Hepatocyte (in vitro differentiated cells): ENCODE measurements around the gene ZNF664. TPM values are rescaled to one million over a fixed set of nuclear protein-coding genes. Genes with fewer than 3 reads are reported as not detected.

Experiments used
- DNase-seq: peaks from one replicate; pipeline ENCODE4 v3.0.0-alpha.2; 2016; ENCODE audit warnings: low spot score
- H2AFZ ChIP-seq: fragments of 200-600 bp; sonication (generic); 2 replicates; pipeline ENCODE4 v1.6.0; 2016; ENCODE audit warnings: antibody characterized with exemption, mild to moderate bottlenecking
- H3K27ac ChIP-seq: fragments of 200-600 bp; sonication (generic); 2 replicates; pipeline ENCODE4 v1.5.1; 2016; ENCODE audit warnings: mild to moderate bottlenecking
- H3K27me3 ChIP-seq: fragments of 200-600 bp; sonication (generic); 2 replicates; pipeline ENCODE4 v1.6.1; 2016
- H3K36me3 ChIP-seq: fragments of 200-600 bp; sonication (generic); replicated peaks from 2 replicates; pipeline ENCODE4 v1.5.1; 2016; ENCODE audit warnings: low read depth; ENCODE audit not compliant: insufficient read depth
- H3K4me1 ChIP-seq: fragments of 200-600 bp; sonication (generic); 2 replicates; pipeline ENCODE4 v1.5.1; 2016; ENCODE audit warnings: mild to moderate bottlenecking, moderate library complexity; ENCODE audit not compliant: insufficient read depth
- H3K4me2 ChIP-seq: fragments of 200-600 bp; sonication (generic); 2 replicates; pipeline ENCODE4 v1.6.0; 2016
- H3K4me3 ChIP-seq: fragments of 200-600 bp; sonication (generic); 2 replicates; pipeline ENCODE4 v1.5.1; 2016; ENCODE audit warnings: mild to moderate bottlenecking
- H3K79me2 ChIP-seq: fragments of 200-600 bp; sonication (generic); 2 replicates; pipeline ENCODE4 v1.6.0; 2017; ENCODE audit warnings: mild to moderate bottlenecking
- H3K9me2 ChIP-seq: fragments of 200-600 bp; sonication (generic); replicated peaks from 2 replicates; pipeline ENCODE4 v1.6.0; 2017; ENCODE audit warnings: mild to moderate bottlenecking; ENCODE audit not compliant: insufficient read depth
- H3K9me3 ChIP-seq: fragments of 200-600 bp; sonication (generic); 2 replicates; pipeline ENCODE4 v1.5.1; 2016; ENCODE audit warnings: low read depth, mild to moderate bottlenecking
- H4K20me1 ChIP-seq: fragments of 200-600 bp; sonication (generic); 2 replicates; pipeline ENCODE4 v1.6.0; 2016; ENCODE audit warnings: mild to moderate bottlenecking; ENCODE audit not compliant: insufficient read depth, poor library complexity, severe bottlenecking
- CTCF ChIP-seq: fragments of 200-600 bp; sonication (generic); IDR thresholded peaks from 2 replicates; pipeline ENCODE4 v1.5.1; 2016; ENCODE audit warnings: antibody characterized with exemption, mild to moderate bottlenecking; ENCODE audit not compliant: poor library complexity
- EZH2 ChIP-seq: fragments of 200-600 bp; sonication (generic); IDR thresholded peaks from 2 replicates; pipeline ENCODE4 v1.6.1; 2016; ENCODE audit warnings: antibody characterized with exemption, mild to moderate bottlenecking, borderline replicate concordance
- EZH2phosphoT487 ChIP-seq: fragments of 200-600 bp; sonication (generic); IDR thresholded peaks from one replicate; pipeline ENCODE4 v1.6.1; 2018; ENCODE audit warnings: antibody characterized with exemption, mild to moderate bottlenecking, low read depth, moderate library complexity; ENCODE audit not compliant: unreplicated experiment, severe bottlenecking
- WGBS: methylation state at CpG from one replicate; pipeline ENCODE4 v1.1.6; 2016; ENCODE audit warnings: low lambda C conversion rate; ENCODE audit errors: missing lambda C conversion rate; 5-methylcytosine and 5-hydroxymethylcytosine counted together
- polyA plus RNA-seq: library from polyadenylated mRNA; unstranded; fragments of >200 nt; fragmentation: Nextera tagmentation; extraction: Ambion mirVana; gene quantifications from 2 replicates; pipeline ENCODE4 v1.2.1, GENCODE V29; 2016
- total RNA-seq: library from RNA; depleted of rRNA; stranded (reverse); fragments of >200 nt; gene quantifications from 2 replicates; pipeline ENCODE4 v1.2.3, GENCODE V29; 2014

ZNF664 gene
- total and polyA plus RNA-seq, 2 experiments from 2014 or later: 17.6 to 80.4 TPM

- no peak for DNase-seq
- Histone ChIP-seq H3K9me3 (no peaks in the 10 kb centered on the region), H3K4me3 (no peak overlapping the region), H3K9me2 (no peaks in the 10 kb centered on the region), H3K27me3 (no peaks in the 10 kb centered on the region), H3K79me2 (no peaks in the 10 kb centered on the region), H3K27ac (no peak overlapping the region), H3K4me2 (no peak overlapping the region), H3K4me1 (peaks cover 17% of the 10 kb centered on the region), H4K20me1 (no peaks in the 10 kb centered on the region), H3K36me3 (no peaks in the 10 kb centered on the region), H2AFZ (no peak overlapping the region)
- 80% methylated on average over 8 of the region's 8 CpGs for WGBS
- no peak for TF ChIP-seq EZH2phosphoT487
- TF ChIP-seq CTCF: no peak
- TF ChIP-seq EZH2: no peak
These were observed 52.6 kb downstream of the ZNF664 start for GRCh38 chr12:124025661-124026060.

GRCh38 chr12:124026755-124027745 is 54.0 kb downstream of the ZNF664 start:
- no peak for DNase-seq
- Histone ChIP-seq H4K20me1 (no peaks in the 10 kb centered on the region), H3K36me3 (no peaks in the 10 kb centered on the region), H2AFZ (no peak overlapping the region), H3K4me1 (peaks cover 13% of the 10 kb centered on the region), H3K9me2 (no peaks in the 10 kb centered on the region), H3K9me3 (no peaks in the 10 kb centered on the region), H3K4me2 (no peak overlapping the region), H3K27ac (no peak overlapping the region), H3K27me3 (no peaks in the 10 kb centered on the region), H3K4me3 (no peak overlapping the region), H3K79me2 (no peaks in the 10 kb centered on the region)
- WGBS: 93% methylated on average over 14 of the region's 14 CpGs
- TF ChIP-seq EZH2phosphoT487 (no peak), CTCF (no peak), EZH2 (no peak)

- no peak overlapping the region for H3K4me3 ChIP-seq
- no peaks in the 10 kb centered on the region for H3K9me3 ChIP-seq
- WGBS: 92% methylated on average over 18 of the region's 18 CpGs
- H3K9me2 ChIP-seq: no peaks in the 10 kb centered on the region
- H3K27ac ChIP-seq: no peak overlapping the region
- no peak overlapping the region for H3K4me2 ChIP-seq
- H3K79me2 ChIP-seq: no peaks in the 10 kb centered on the region
- no peaks in the 10 kb centered on the region for H4K20me1 ChIP-seq
- H3K36me3 ChIP-seq: no peaks in the 10 kb centered on the region
- peaks cover 13% of the 10 kb centered on the region for H3K4me1 ChIP-seq
- H3K27me3 ChIP-seq: no peaks in the 10 kb centered on the region
- H2AFZ ChIP-seq: no peak overlapping the region
- no peak for TF ChIP-seq EZH2phosphoT487
- TF ChIP-seq CTCF: no peak
- TF ChIP-seq EZH2: no peak
- DNase-seq: no peak
These were observed 54.9 kb downstream of the ZNF664 start for GRCh38 chr12:124027753-124028554.
